ENCODE results near the gene UBAP2L. TPM values are rescaled to one million over a fixed set of nuclear protein-coding genes. Genes with fewer than 3 reads are reported as not detected.
A peak's percentile ranks its signal among the peaks of the same experiment; 100 is the strongest.

Gene UBAP2L
- total RNA-seq, 4 donors from 2014 or later: 43.5 to 68.2 (median 55.7) TPM

- Histone ChIP-seq H3K4me3 (no peak overlapping the region), H3K9me3 (no peaks in the 10 kb centered on the region), H3K27me3 (no peaks in the 10 kb centered on the region), H3K4me1 (peaks cover 0 to 63% (median 50%) of the 10 kb centered on the region in 4 donors), H3K27ac (peak overlapping the region in 2 of 4 donors; percentile 42 to 54), H3K36me3 (peaks cover 6 to 47% (median 17%) of the 10 kb centered on the region in 3 donors)
- TF ChIP-seq, protein P1, sequence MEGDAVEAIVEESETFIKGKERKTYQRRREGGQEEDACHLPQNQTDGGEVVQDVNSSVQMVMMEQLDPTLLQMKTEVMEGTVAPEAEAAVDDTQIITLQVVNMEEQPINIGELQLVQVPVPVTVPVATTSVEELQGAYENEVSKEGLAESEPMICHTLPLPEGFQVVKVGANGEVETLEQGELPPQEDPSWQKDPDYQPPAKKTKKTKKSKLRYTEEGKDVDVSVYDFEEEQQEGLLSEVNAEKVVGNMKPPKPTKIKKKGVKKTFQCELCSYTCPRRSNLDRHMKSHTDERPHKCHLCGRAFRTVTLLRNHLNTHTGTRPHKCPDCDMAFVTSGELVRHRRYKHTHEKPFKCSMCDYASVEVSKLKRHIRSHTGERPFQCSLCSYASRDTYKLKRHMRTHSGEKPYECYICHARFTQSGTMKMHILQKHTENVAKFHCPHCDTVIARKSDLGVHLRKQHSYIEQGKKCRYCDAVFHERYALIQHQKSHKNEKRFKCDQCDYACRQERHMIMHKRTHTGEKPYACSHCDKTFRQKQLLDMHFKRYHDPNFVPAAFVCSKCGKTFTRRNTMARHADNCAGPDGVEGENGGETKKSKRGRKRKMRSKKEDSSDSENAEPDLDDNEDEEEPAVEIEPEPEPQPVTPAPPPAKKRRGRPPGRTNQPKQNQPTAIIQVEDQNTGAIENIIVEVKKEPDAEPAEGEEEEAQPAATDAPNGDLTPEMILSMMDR (IDR thresholded peaks at IDR 0.05): no peak
- TF ChIP-seq EP300 (IDR thresholded peaks at IDR 0.05) (no peak), POLR2A (IDR thresholded peaks at IDR 0.05) (no peak)
- DNase-seq (ENCODE audit: low spot score in 2 of 2): peak in 1 of 2 donors; percentile 40
- WGBS, 2 donors: 20 to 26% methylated on average over 2 of the region's 2 CpGs
Measured at GRCh38 chr1:154176337-154176736, 44.4 kb upstream of the UBAP2L start.

DNA sequence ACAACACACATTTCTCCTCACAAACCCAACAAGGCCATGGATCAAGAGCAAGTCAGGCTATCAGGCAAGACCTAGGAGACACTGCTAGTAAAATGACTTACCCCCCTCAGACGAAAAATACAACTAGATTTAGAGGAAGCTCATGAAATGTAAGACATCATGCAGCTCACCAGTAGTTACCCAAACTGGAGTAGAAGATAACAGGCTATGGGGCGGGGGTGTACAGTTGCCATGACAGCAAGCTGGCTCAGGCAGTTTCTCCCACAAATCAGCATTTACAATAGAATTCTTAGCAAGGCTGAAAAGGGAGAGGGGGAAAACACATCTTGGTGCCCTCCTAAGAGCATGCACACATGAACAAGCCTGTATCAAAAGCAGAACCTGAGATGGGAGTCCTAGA, 42.7 kb upstream of the UBAP2L start:
- no peak for DNase-seq (ENCODE audit: low spot score in 2 of 2)
- H3K27ac ChIP-seq: peak overlapping the region in 3 of 4 donors; percentile 37 to 70 (median 65)
- TF ChIP-seq EP300 (IDR thresholded peaks at IDR 0.05): no peak
- TF ChIP-seq, protein P1 (IDR thresholded peaks at IDR 0.05): no peak
- no peak for TF ChIP-seq POLR2A (IDR thresholded peaks at IDR 0.05)
- WGBS, 2 donors: 27 to 34% methylated on average over 2 of the region's 2 CpGs
- peaks cover 0 to 72% (median 55%) of the 10 kb centered on the region in 4 donors for H3K4me1 ChIP-seq
- H3K9me3 ChIP-seq: no peaks in the 10 kb centered on the region
- no peak overlapping the region for H3K4me3 ChIP-seq
- H3K27me3 ChIP-seq: no peaks in the 10 kb centered on the region
- peaks cover 0 to 30% (median under 1%) of the 10 kb centered on the region in 3 donors for H3K36me3 ChIP-seq

DNA sequence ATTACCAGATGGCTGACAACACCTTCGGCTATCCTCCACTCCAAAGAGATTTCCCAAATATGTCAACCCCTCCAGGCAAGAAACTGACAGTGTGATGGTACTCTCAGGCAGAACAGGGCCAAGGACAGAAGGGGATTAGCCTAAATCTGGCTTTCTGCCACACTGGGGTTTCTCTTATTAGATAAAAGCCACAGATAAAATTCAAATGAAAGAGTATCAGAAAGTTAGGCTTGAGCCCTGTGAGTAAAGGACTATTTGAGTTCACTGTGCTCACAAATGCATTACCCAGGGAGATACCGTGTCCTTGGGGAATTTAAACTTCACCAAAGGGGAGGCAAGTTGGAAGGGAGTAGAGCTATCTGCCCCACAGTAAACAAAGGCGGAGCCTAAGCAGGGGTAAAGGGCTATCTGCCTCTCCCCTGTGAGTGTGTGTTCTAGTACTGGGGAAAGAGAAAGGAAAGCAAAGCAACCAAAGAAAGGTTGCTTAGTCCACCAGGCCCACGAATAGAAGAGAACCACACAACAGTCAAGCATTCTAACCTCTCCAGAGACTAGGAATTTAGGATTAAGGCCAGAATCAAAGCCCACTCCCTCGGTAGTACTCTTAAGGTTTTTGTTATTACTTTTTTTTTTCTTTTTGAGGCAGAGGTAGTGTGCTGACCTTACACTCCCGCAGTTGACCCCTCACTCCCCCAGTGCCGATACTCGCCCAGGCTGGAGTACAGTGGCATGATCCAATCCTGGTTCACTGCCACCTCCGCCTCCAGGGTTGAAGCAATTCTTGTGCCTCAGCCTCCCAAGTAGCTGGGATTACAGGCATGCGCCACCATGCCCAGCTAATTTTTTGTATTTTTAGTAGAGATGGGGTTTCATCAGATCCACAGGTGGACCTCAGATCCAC, 41.6 kb upstream of the UBAP2L start:
- DNase-seq (ENCODE audit: low spot score in 2 of 2): no peak
- TF ChIP-seq, protein P1 (IDR thresholded peaks at IDR 0.05): no peak
- peaks cover 0 to 72% (median 55%) of the 10 kb centered on the region in 4 donors for H3K4me1 ChIP-seq

GRCh38 chr1:154179946-154180687, 40.6 kb upstream of the UBAP2L start:
- no peaks in the 10 kb centered on the region for H3K27me3 ChIP-seq
- WGBS, 2 donors: 66 to 76% methylated on average over 3 of the region's 3 CpGs
- peak overlapping the region in 3 of 4 donors; percentile 37 to 93 (median 70) for H3K27ac ChIP-seq
- H3K36me3 ChIP-seq: peaks cover 0 to 10% (median 0%) of the 10 kb centered on the region in 3 donors
- DNase-seq (ENCODE audit: low spot score in 2 of 2): no peak
- no peaks in the 10 kb centered on the region for H3K9me3 ChIP-seq
- TF ChIP-seq EP300 (IDR thresholded peaks at IDR 0.05) (no peak), POLR2A (IDR thresholded peaks at IDR 0.05) (no peak)
- TF ChIP-seq, protein P1 (IDR thresholded peaks at IDR 0.05): no peak
- peaks cover 0 to 70% (median 55%) of the 10 kb centered on the region in 4 donors for H3K4me1 ChIP-seq
- H3K4me3 ChIP-seq: peak overlapping the region in 1 of 4 donors; percentile 1

More for the DNA sequence above, 41.6 kb upstream of the UBAP2L start:
- peak overlapping the region; percentile 4 to 70 (median 51) for H3K27ac ChIP-seq
- H3K9me3 ChIP-seq: no peaks in the 10 kb centered on the region
- no peak overlapping the region for H3K4me3 ChIP-seq
- peaks cover 0 to 19% (median 0%) of the 10 kb centered on the region in 3 donors for H3K36me3 ChIP-seq
- no peaks in the 10 kb centered on the region for H3K27me3 ChIP-seq
- 59% methylated on average over 10 of the region's 10 CpGs for WGBS, 2 donors
